Ramos (cell line): ENCODE measurements around the gene IGFBP5.

Experiments
- in situ Hi-C: fragments of 300-500 bp; cut with MboI; formaldehyde crosslinking; loops from one replicate; pipeline ENCODE4 v1.14.3; 2022; ENCODE audit warnings: low sequenced_read_pairs; ENCODE audit not compliant: unreplicated experiment

IGFBP5 gene

DNA sequence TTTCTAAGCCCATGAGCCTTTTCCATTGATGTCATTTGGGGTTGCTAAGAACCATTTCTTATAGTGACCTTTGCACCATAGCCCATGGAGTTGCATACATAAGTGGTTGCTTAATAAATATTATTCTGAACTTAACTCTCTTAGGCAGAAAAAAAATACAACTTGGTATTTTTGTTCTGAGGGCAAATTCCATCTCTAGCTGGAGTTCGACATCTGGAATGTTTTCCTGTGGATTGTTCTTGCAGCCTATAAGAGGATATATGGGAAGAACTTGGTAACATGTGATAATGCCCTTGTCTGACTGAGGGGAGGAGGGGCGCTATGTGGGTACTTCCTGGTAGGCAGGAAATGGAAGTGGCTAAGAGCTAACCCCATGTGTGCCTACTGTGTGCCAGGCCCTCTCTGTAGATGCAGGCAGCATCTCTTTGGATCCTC lies 41.4 kb downstream of the IGFBP5 start:
- in situ Hi-C loops: loop anchor here (25.0 kb wide), 1 partner anchor 442 kb away; no protein-coding TSS in a partner anchor

DNA sequence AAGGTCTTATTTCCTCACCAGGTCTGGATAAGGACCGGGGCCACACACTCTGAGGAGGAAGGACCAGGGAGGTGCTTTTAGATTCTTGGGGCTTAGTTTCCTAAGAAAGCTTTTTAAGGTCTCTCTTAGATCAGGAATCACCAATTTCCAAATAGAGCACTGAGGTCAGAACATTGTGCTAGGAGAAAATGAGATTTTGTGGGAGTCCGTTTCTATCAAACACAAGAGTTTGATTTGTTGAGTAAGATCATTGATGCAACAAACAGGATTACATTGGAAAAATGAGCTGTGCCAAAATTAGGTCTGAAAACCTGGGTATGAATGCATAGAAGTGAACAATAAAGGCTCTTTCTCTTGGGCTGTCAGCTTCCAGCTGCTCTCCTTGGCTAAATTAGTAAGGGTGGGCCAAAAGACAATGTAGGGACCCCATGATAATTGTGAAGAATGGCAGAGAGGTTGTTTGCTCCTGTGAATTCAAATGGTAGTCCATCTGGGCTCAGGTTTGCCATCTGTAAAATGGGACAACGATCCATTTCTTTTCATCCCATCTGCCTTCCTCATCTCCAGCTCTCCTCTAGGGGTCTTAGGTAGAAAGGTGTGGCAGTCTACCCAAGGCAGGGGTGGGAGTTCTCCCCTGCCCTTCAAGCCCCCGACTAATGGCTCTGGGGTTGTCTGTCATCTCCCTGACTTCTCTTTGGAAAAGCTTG lies 42.1 kb downstream of the IGFBP5 start:
- in situ Hi-C loops: loop anchor here (25.0 kb wide), 1 partner anchor 441 kb away; no protein-coding TSS in a partner anchor

- in situ Hi-C loops: loop anchor here (25.0 kb wide), 1 partner anchor 440 kb away; no protein-coding TSS in a partner anchor
Observed at GRCh38 chr2:216652566-216652965, 42.8 kb downstream of the IGFBP5 start.

- in situ Hi-C loops: loop anchor here (25.0 kb wide), 1 partner anchor 439 kb away; no protein-coding TSS in a partner anchor
Observed at GRCh38 chr2:216651351-216651881, 43.9 kb downstream of the IGFBP5 start.

GRCh38 chr2:216650626-216651257 lies 44.6 kb downstream of the IGFBP5 start:
- in situ Hi-C loops: loop anchor here (25.0 kb wide), 1 partner anchor 438 kb away; no protein-coding TSS in a partner anchor

GRCh38 chr2:216649574-216649973 lies 45.8 kb downstream of the IGFBP5 start:
- in situ Hi-C loops: no loop called here

DNA sequence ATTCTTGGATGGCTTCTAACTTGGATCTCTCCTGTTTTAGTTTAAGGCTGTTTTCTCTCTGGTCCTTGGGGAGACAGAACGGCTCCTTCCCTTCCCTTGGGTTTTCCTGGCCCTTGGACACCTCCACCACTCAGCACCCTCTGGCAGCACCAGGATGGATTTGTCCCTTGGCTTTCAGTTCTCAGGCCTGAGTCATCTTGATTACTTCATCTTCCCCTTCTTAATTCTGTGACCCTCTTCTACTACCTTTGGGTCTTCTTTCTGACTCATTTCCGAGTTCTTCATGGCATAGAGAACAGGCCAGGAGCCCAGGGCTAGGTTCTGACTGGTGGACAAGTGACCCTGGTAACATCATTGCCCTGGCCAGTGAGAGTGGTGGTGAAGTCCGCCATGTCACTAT lies 47.2 kb downstream of the IGFBP5 start:
- in situ Hi-C loops: no loop called here

GRCh38 chr2:216646116-216646515 lies 49.2 kb downstream of the IGFBP5 start:
- in situ Hi-C loops: no loop called here

GRCh38 chr2:216645636-216645950 lies 49.8 kb downstream of the IGFBP5 start:
- in situ Hi-C loops: no loop called here

GRCh38 chr2:216644842-216645635 lies 50.3 kb downstream of the IGFBP5 start:
- in situ Hi-C loops: no loop called here

DNA sequence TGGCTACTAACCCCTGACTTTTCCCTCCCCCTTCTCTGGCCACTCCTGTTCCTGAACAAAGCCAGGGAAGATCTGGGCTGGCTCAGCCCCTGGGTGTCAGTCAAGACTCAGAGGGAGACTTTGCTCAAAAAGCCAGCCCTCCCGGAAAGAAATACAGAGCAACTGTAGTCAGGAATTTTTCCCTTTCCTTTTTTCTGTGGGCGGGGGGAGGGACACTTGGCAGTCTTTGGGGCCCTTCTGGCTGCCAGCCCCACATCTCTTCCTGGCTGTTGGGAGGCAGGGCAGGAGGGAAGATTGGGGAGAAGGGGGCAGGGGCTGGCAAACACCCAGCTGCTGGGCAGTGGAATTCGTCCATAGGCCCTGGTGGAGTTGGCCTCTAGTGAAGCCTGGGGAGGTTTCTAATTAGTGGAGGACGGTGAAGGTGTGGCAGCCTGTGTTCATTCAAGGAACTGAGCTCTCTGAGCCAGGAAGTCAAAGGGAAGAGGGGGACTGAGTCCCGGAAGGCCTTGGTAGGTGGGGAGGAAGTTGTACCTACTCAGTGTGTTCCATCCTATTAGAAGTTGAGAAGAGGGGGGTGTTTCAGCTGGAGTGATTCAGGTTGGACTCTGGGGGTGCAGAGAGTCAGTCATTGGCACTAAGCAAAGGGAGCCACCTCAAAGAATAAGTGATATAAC lies 51.2 kb downstream of the IGFBP5 start:
- in situ Hi-C loops: no loop called here

DNA sequence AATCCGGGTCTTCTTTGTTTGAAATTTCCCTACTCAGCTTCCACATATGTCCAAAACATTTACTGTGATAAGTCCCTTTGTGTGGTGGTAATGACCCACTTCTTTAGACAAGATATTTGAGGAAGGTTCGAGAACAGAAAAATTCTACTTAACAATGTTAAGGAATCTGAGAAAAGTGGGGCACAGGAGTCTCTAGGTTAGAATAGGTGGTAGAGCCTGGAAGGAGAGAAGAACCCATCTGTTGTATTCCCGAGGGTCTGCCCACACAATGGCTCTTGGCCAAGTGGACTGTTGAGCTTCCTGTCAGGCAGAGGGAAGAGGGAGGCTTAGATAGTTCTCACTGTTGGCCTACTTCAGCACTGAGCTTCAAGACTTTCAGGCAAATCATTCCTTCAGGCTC lies 57.9 kb downstream of the IGFBP5 start:
- in situ Hi-C loops: no loop called here

- in situ Hi-C loops: no loop called here
Observed at GRCh38 chr2:216636551-216637450, 58.5 kb downstream of the IGFBP5 start.

DNA sequence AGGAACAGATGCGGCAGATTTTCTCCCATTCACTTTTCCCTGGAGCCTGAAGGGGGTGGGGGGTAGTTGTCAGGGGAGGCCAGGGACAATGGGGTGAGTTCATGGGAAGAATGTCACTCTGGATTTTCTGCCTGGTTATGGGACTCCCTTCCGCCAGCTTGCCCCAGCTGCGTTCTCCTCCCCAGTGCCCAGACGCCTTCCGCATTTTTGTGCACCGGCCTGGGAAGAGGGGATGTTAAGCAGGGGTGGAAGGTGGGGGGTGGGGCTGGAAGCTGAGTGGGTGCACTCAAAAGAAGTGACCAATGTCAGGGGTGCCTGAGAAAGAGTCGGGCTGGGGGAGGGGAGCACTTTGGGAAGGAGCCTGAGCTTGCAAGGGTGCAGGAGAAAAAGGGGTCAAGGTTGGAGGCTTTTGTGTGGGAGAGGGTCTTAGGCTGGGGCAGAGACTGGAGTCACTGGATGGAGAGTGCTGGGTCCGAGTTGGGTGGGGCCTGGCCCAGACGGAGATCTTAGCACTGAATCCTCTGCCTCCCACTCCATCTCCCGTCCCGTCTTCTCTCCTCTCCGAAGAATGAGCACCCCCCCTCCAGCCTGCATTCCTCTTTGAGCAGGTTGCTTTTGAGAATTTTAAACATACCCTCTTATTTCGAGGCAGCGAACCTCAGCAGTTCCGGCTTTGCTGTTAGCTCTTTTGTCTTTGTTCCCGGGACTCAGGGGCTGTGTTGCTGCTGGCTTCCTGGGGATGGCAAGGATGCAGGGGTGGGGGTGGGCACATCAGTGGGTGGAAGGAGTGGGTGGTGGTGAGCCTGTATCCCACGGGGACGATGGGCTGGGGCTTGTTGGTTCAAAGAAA lies 59.4 kb downstream of the IGFBP5 start:
- in situ Hi-C loops: no loop called here

DNA sequence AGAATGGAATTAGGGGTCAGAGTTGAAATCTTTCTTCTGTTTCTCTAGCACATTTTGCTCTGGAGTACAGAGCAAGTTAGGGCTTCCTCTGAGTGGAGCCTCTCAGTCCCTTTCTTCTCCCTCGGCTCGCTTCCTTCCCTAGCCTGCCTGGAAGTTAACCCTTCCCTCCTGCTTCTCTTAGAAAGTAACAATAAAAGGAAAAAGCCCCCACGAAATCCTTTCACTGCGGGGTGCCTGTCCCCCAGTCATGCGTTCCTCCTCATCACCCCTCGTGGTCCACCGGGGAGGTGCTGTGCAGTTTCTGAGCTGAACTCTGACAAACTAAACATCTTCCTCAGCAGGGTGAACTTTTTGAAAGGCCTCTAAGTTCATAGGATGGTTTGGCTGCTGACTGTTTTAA lies 60.2 kb downstream of the IGFBP5 start:
- in situ Hi-C loops: no loop called here

GRCh38 chr2:216634370-216635148 lies 60.8 kb downstream of the IGFBP5 start:
- in situ Hi-C loops: no loop called here

DNA sequence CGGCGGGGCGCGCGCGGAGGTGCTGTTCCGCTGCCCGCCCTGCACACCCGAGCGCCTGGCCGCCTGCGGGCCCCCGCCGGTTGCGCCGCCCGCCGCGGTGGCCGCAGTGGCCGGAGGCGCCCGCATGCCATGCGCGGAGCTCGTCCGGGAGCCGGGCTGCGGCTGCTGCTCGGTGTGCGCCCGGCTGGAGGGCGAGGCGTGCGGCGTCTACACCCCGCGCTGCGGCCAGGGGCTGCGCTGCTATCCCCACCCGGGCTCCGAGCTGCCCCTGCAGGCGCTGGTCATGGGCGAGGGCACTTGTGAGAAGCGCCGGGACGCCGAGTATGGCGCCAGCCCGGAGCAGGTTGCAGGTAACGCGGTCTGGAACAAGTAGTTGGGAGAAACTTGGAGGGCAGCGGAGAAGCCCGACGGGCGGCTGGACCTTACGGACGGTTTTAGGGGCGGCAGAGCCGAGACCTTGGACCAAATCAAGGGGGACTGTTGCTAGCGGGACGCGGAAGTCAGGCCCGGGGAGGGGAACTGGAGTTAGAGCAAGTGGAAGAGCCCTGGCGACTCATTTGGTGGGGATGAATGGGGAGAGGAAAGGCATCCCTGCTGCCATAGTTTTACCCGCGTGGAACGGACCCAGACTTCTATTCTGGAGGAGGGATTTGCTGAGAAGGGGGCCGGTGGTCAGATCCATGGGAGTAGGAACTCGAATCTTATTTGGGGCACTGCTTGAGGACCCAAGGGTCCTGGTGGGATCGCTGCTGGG lies 61.6 kb downstream of the IGFBP5 start:
- in situ Hi-C loops: no loop called here
